LNCAP (cell line): ENCODE measurements around the gene AFG3L2.

Experiments
- CTCF ChIP-seq: fragments of 450-650 bp; IDR thresholded peaks from 2 replicates; pipeline ENCODE4 v1.5.1; 2017; ENCODE audit warnings: mild to moderate bottlenecking

AFG3L2 gene

GRCh38 chr18:12302391-12303147, 74.5 kb downstream of the AFG3L2 start:
- no peak for TF ChIP-seq CTCF

- TF ChIP-seq CTCF = no peak
Measured at GRCh38 chr18:12301263-12302005, 75.6 kb downstream of the AFG3L2 start.

- TF ChIP-seq CTCF = no peak
Measured at GRCh38 chr18:12299862-12300261, 77.2 kb downstream of the AFG3L2 start.

GRCh38 chr18:12296457-12296856, 80.6 kb downstream of the AFG3L2 start:
- no peak for TF ChIP-seq CTCF

GRCh38 chr18:12296087-12296403, 81.0 kb downstream of the AFG3L2 start:
- no peak for TF ChIP-seq CTCF

GRCh38 chr18:12295389-12296086, 81.5 kb downstream of the AFG3L2 start:
- no peak for TF ChIP-seq CTCF

- TF ChIP-seq CTCF = no peak
Measured at GRCh38 chr18:12293831-12294230, 83.2 kb downstream of the AFG3L2 start.
